ENCODE measurements around the gene MEIS1. TPM values are rescaled to one million over a fixed set of nuclear protein-coding genes. Genes with fewer than 3 reads are reported as not detected.

The MEIS1 gene
- total and polyA plus RNA-seq, 2 experiments from 2014 or later, result 0.16 to 0.28 TPM

- no peak for TF ChIP-seq ZNF462 (CRISPR knock-in tag; IDR thresholded peaks at IDR 0.05)
- TF ChIP-seq STAT1 (IDR thresholded peaks at IDR 0.05; ENCODE audit: unreplicated experiment), result no peak
- no peak for TF ChIP-seq NANOG (IDR thresholded peaks at IDR 0.05; ENCODE audit: borderline replicate concordance)
These were observed 84.4 kb downstream of the MEIS1 start (continued) for GRCh38 chr2:66519264-66519843.

GRCh38 chr2:66521291-66521922 lies 86.5 kb downstream of the MEIS1 start:
- Histone ChIP-seq H3K79me2 (replicated peaks; ENCODE audit: insufficient read depth) (no peaks in the 10 kb centered on the region), H3K4me1 (ENCODE audit: insufficient read depth) (peaks cover 28% of the 10 kb centered on the region), H3K36me3 (ENCODE audit: insufficient read depth) (no peaks in the 10 kb centered on the region), H3K4me3 (no peak overlapping the region), H3F3A (replicated peaks; ENCODE audit: low read depth) (no peaks in the 10 kb centered on the region), H3K27ac (ENCODE audit: low read depth) (no peak overlapping the region), H3K27me3 (ENCODE audit: insufficient read depth) (no peaks in the 10 kb centered on the region), H3K9me2 (ENCODE audit: insufficient read depth) (no peaks in the 10 kb centered on the region), H2AFZ (no peak overlapping the region), H4K20me1 (replicated peaks; ENCODE audit: insufficient read depth) (no peaks in the 10 kb centered on the region), H3K4me2 (peak overlapping the region; percentile 7; the same call in 1 of the 2 replicates)
- Mint-ChIP-seq H3K36me3 (ENCODE audit: low read depth) (no peaks in the 10 kb centered on the region), H3K9me3 (no peaks in the 10 kb centered on the region), H3K4me1 (peaks cover 28% of the 10 kb centered on the region), H3K4me3 (no peak overlapping the region), H3K27me3 (ENCODE audit: insufficient read depth, low read depth, poor library complexity) (no peaks in the 10 kb centered on the region), H3K27ac (no peak overlapping the region)
- ATAC-seq, result peak; percentile 48; the same call in 2 of the 3 replicates
- no peak for TF ChIP-seq ETS1 (IDR thresholded peaks at IDR 0.05)
- TF ChIP-seq CTCF (conservative IDR thresholded peaks at IDR 0.05; ENCODE audit: low read depth in 2 of 2), result no peak
- no peak for TF ChIP-seq ZNF331 (CRISPR knock-in tag; IDR thresholded peaks at IDR 0.05; ENCODE audit: low read depth)
- no peak for TF ChIP-seq CREB1 (CRISPR knock-in tag; IDR thresholded peaks at IDR 0.05; ENCODE audit: low read depth)
- TF ChIP-seq REST (IDR thresholded peaks at IDR 0.05; ENCODE audit: unreplicated experiment), result no peak
- no peak for TF ChIP-seq ZNF114 (CRISPR knock-in tag; IDR thresholded peaks at IDR 0.05)
- no peak for TF ChIP-seq EZH2 (IDR thresholded peaks at IDR 0.05; ENCODE audit: low read depth, unreplicated experiment)
- no peak for DNase-seq (ENCODE audit: low spot score)
